HG03432 (cell line): Measurements from ENCODE around the gene SCCPDH.
A peak's percentile ranks its signal among the peaks of the same experiment; 100 is the strongest.

Experiments
- ATAC-seq: cut with Tn5 transposase; IDR thresholded peaks from one replicate; pipeline ENCODE4 v1.9.1; 2021; ENCODE audit warnings: mild to moderate bottlenecking, moderate library complexity; ENCODE audit not compliant: unreplicated experiment

SCCPDH gene

DNA sequence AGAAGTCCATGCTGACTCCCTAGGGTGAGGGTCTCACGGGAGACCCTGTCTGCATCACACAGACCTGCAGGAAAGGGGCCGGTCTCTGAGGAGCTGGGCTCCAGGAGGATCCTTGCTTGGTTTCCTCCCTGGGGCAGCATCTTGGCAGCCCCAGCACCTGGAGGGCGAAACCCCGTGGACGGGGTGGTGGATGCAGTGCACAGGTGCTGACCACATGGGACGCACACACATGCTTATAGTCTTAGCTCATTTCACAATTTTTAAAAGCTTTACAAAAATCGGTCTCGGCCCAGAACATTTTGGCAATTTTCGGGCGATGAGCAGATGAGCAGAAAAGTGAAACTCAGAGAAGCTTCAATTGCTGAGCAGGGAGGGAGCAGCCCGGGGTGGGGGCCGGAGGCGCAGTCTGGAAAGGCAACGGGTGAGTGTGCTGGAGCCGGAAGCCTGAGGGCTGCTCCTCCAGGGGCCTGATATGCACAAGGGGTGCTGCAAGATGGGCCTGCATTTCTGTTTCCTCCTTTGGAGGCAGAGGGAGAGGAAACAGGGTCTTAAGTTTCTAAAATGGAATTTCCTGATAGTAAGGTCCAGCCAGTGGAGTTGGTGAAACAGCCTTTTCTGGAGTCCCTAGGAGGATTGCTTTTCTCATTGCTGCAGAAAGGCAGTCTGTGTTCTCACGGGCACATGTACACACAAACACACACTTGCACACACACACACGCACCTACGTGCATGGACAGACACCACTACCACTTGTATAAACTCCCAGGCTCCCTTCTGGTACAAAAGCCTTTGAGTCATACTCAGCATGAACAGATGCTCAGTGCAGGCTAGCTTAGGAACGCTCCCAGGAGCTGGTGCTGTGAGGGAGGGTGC lies 60.6 kb downstream of the SCCPDH start:
- ATAC-seq = peak; percentile 77

DNA sequence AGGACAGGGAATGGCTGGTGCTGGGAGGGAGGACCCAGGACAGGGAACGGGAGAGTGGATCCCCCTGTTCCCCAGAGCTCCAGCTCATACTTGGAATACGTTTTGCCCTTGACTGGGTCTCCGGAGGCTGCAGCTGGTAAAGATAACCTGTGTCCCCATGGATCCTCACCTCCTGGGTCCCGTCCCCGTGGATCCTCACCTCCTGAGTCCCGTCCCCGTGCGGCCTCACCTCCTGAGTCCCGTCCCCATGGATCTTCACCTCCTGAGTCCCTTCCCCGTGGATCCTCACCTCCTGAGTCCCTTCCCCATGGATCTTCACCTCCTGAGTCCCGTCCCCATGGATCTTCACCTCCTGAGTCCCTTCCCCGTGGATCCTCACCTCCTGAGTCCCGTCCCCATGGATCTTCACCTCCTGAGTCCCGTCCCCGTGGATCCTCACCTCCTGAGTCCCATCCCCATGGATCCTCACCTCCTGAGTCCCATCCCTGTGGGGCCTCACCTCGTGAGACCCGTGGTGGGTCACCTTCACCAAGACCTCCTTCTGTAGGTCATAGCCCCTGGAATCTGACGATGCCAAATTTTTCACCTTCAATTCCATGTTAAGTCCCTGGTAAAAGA lies 61.4 kb downstream of the SCCPDH start:
- no peak for ATAC-seq

DNA sequence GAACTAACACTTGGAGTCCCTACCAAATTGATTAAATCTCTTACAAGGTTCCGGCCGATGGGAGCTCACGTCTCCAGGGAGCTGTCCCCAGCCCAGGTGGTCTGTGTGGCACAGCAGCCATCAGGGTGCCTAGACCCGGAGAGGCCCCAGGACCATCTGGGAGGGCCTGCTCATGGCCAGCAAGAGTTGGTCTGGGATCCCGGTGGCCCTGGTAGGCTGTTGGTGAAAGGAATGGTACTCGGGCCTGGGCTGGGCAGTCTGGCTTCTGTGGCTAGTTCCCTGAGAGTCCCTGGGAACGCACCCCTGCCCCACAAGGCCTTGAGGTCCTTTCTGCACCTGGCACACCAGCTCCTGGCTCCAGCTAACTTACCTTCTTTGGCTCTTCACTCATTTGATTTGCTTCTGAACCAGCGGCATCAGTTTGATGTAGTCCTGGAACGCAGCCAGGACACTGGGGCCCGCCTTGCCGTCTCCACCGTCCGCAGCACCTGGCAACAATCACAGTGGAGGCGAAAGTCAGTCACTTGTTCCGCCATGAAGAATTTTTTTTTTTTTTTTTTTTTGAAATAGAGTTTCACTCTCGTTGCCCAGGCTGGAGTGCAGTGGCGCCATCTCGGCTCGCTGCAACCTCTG lies 62.5 kb downstream of the SCCPDH start:
- no peak for ATAC-seq

DNA sequence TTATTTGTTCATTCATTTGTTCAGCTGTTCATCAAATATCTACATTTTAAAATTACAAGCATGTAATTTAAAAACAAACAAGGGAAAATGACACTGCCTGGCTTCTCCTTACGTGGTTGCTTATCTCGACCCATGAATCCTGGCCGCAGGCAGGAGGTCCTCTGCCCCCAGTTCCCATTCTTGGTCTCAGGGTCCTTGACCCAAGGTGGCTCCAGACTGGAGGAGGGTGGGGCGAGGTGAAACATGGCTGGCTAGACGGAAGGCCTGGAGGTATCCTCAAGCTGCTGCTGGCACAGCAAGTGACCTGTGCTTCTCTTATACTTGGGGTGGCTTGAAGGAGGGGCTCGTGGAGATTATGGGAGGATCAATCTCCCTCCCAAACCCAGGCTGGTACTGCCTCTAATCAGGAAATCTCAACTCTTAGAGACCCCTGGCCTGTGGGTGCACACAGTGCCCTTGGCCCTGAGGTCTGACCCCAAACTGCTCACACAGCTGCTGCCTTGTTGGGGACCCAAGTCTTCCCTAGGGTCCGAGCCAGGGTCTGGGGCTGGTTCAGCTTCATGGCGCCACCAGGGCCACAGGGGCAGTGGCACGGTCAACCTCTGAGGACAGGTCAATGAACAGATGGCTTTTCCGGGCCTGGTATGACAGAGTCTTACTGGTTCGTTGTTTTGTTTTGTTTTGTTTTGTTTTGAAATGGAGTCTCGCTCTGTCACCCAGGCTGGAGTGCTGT lies 63.7 kb downstream of the SCCPDH start:
- no peak for ATAC-seq

DNA sequence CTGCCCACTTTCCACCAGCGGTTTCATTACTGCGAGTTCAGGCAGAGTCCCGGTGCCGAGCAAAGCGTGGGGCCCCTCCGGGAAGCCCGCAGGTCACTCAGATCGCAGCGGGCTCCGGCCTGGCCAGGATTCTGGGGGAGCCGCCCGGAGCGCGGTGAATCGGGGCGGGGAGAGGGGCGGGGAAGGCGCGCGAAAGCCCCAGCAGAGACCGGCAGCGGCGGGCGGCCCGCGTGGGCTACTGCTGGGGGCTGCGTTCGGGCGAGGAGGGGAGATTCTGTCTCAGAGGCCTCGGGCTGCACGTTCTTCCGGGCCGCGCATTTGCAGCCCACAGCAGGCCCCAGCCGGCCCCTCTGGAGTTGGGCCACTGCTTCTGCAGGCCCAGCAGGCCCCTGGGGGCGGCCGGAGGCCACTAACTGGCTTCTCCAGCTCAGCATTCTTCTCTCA lies 64.7 kb downstream of the SCCPDH start:
- ATAC-seq = no peak

DNA sequence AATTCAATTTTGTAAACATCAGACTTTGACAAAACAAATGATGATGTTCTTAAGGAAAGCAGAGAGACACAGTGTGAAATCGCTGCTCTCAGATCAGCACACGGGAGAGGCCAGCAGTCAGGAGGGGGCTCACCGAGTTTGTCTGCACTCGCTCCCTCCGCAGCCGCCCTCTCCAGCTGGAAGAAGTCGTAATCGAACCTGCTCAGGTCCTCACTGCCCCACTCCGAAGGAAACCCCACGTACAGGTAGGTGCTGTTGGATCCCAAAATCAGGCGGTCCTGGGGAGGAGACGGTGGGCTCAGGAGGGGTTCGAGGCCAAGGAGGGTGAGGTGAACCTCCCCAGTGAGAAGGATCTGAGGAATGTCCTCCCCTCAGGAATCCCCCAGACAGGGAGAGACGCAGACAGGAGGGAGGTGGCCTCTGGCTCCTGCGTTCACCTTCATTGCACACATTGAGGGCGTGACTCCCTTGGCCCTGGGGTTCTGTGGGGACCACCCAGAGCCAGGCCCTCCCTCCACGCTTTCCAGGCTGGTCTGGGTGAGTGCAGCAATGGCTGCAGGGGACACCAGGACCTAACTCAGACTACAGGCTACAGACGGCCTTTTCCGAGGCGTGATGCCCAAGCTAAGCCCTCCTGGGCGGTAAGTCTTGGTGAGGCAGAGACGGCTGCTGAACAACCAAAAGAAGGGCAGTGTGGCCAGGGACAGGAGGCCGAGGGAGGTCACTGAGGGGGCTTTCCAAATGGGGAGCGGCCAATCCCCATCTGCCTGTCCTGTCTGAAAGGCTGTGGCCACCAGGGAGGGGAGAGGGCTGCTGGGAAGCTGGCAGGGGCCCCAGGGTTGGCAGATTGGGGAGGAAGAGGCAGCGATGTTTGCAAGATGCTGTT lies 65.5 kb downstream of the SCCPDH start:
- ATAC-seq = no peak

DNA sequence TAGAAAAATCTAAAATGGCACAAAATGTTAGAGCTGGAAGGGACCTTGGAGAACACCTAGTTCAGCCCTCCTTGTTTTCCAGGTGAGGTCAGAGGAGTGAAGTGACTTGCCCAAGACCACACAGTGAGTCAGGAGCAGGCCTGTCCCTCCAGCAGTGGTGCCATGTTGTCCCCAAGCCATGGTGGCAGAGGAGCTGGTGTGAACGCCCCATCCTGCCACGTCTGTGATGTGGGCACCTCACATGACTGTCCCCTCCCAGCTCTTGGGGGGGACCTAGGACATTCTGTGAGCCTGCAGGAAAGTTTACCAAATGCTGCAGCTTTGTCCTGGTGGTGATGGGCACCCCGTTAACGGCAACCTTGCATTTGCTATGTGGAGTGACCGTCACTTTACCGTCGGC lies 66.2 kb downstream of the SCCPDH start:
- no peak for ATAC-seq

DNA sequence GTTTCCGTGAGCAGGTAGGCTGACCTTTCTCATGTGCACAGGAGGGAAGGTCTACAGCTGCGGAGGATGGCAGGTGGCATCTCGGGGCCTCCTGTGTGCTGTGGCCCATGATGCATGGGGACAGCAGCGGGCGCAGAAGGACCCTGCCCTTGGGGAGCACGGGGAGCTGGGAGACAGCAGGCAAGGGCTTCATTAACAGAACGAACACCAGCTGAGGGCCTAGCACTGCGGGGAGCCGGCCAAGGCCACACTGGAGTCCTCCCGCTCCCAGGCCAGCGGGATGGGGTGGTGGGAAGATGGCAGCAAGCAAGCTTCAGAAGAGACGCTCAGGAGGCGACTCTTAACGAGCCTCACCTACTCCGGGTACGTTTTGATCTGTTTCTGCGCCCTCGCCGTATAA lies 66.6 kb downstream of the SCCPDH start:
- ATAC-seq = no peak

DNA sequence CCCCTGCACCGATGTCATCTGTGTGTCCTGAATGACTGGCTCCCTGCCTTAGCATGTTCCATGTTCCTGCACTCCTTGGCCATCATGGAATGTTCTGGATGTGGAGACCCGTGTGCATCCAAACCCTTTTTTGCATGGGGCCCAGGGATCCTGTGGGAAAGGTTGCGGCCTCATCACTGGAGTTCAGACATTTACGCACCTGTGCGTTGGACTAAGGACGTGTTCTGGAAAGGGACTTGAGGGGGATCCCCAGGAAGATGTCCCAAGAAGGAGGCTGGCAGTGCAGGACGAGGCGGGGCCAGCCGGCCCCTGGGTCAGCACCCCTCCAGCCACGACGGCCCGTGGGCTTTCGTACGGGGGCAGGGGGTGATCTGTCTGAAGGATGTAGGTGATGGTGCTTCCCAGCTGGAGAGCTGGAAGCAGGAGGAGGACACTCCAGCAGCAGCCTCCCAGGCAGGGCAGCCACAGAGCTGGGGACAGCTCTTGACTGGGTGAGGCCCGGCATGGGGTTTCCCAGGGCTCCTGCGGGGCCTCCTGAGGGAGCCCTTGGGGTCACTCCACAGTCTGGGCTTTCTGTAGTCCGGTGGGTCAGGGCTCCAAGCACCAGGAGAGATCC lies 67.2 kb downstream of the SCCPDH start:
- no peak for ATAC-seq

DNA sequence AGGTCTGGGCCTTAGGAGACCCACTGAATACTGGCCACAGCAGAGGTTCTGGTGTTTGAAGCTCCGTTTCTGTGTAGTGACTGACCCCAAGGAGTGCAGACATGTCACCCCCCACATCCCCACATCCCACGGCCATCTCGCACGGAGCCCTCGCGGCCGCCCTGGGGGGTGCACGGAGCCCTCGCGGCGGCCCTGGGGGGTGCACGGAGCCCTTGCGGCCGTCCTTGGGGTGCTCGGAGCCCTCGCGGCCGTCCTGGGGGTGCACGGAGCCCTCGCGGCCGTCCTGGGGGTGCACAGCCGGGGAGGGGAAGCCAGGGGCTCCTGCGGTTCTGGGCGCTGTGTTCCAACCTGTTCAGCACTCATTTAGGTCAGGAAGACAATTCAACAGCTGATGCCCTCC lies 68.4 kb downstream of the SCCPDH start:
- ATAC-seq = no peak

DNA sequence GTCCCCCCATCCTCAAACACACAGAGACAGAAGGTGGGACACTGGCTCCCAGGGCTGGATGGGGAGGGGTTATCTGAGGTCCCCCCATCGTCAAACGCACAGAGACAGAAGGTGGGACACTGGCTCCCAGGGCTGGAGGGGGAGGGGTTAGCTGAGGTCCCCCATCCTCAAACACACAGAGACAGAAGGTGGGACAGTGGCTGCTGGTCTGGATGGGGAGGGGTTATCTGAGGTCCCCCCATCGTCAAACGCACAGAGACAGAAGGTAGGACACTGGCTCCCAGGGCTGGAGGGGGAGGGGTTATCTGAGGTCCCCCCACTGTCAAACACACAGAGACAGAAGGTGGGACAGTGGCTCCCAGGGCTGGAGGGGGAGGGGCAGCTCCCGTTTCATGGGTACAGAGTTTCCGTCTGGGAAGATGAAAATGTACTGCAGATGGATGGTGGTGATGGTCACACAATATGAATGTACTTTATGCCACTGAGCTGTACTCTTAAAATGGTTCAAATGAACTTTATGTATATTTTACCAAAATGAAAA lies 69.2 kb downstream of the SCCPDH start:
- no peak for ATAC-seq

DNA sequence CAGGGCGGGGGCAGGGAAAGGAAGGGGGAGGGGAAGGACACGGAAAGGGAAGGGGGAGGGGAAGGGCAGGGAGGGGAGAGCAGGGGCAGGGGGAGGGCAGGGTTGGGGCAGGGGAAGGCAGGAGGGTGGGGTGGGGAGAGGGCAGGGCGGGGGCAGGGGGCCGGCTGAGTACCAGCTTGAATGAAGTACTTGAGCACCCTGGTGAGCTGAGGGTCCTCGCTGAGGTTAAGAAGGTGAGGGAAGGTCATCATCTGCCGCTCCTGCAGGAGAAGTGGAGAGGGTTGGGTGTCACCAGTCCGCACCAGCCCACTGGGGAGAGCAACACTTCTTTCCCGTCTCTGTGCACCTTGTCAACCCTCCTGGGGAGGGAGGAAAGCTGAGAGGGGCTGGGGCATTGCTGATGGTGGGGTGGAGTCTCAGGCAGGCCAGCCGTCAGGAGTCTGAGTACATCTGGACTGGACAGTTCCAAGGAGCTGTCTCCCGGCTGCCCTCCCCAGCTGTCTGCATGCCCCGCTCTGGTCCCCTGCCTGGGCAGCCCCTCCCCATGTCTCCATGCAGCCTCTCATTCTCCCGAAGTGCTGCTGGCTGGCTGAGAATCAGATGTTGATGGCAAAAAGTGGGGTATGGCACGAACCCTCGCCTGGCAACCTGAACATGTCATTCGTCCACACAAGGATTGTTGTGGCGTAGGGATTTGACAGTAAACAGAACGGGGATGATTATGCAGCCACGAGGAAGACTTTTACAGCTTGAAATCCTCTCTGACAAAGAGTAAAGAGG lies 70.0 kb downstream of the SCCPDH start:
- ATAC-seq = no peak

DNA sequence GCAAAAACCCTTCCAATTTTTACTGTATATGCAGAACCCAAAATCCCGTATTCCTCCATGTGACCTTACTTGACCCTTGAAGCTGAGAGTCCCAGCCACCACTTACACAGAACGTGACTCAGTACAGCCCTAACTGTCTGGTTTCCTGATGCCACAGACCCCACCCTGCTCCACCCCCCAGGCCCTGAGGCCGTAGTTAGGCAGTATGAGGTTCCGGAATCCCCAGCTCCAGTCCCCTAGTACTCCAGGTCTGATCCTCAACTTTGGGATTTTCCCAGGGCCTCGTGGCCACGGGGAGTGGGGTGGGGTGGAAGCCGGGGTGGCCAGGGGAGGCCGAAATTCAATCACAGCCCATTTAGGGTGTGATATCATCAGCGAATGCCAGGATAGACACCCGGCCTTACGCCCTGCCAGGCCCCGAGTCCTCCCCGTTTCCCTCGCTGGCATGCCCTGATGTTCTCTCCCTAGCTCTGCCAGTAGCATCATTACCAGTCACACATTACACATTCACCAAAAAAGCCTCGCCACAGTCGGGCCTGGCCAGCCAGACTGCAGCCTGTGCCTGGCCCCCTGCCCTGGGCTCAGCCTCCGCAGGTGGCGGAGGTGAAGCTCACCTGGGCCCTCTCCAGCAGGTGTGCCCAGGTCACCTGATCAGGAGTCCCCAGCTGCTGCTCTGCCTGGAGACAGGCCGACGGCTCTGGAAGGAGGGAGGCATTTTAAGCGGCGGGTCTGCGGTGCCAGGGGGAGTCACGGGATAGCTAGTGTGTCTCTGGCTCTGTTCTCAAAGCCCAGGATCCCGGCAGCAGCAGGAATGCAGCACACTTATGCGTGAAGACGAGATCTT lies 70.8 kb downstream of the SCCPDH start:
- ATAC-seq = no peak

DNA sequence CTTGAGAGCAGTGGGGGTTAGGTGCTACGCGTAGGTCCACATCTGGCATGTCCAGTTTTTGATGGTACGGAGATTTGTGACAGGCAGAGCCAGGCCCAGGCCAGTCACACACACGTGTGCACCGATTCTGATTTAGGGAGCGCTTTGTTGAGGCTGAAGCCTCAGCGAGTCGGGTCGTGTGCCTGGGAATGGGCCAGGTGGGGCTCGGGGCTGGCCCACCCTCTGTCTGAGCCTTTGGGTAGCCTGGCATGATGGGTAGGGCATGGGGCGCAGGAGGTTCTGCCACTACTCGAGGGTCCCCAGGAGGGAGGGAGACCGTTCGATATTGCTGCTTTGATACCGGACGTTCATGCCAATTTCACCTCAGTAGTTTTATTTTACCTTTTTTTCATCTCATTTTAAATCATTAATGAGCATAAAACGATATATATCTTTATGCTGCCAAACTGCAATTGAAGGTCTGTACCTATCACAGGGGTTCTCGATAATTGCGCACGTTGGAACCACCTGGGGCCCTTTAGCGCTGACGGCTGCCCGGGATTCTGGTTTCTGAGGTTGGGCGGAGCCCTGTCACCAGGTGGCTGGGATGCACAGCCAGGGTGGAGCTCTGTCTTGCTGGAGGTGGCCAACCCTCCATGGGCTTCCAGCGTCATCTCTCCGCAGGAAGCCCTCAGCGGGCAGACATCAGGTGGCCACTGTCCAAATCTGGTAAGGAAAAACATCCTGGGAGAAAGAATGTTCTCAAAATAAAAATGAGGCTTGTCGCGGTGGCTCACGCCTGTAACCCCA lies 71.9 kb downstream of the SCCPDH start:
- no peak for ATAC-seq

DNA sequence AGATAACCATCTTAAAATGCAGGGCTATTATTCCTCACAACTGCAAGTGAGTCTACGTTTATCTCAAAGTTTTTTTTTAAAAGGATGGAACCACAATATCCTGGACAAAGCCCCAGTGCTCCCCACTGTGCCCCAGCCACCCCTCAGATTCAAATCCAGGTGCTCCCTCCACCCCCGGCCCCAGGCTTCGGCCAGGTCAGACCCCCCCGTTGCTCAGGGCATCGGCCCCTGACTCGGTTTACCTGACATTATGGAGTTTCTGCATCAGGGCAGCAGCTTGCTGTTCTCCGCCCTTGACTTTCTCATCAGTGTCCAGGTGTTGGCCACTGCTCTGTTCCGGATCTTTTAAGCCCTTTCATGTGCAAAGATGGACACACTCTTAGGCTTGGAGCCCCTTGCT lies 72.9 kb downstream of the SCCPDH start:
- no peak for ATAC-seq

DNA sequence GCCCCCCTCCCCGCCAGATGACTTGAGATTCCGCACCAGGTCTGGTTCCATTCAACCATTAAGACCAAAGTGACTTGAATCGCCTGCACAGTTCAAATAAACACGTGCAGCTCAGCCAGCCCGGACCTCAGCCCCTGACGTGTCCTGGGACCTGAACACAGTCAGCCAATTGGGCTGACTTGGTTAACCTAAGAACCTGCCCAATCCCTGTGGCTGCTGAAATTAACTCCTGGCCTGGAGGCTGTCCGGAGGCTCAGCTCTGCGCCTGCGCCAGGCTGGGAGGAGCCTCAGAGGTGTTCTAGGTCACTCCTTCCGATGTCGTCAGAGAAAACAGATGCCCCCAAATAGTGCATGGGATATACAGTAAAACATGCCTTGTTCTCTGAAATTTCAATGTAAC lies 73.4 kb downstream of the SCCPDH start:
- no peak for ATAC-seq

DNA sequence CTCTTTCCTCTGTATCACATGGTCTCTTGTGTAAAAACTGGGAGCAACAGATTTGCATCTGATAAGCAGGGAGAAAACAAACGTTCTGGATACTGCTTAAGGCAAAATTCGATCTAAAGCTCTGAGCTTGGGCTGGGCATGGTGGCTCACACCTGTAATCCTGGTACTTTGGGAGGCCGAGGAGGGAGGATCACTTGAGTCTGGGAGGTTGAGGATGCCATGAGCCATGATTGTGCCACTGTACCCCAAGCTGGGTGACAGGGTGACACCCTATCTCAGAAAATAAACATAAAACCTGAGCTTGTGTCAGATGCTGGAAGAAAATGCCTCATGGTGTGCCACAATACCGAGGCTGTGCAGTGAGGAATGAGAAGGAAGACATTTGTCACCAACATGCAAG lies 73.9 kb downstream of the SCCPDH start:
- ATAC-seq = no peak
